NCI-H2029 treated with DMSO at 0.1 percent for 48 hours (cell line): ENCODE results near the gene FAIM.
"Not testable (repeated sequence)": the region's sequence is repeated elsewhere in the genome, so short reads cannot be mapped to it uniquely, and the experiment has no call there.

Source experiments
- DNase-seq: peaks from one replicate; lab custom pipeline; 2025; lab: John Stamatoyannopoulos, UW

The FAIM gene

DNA sequence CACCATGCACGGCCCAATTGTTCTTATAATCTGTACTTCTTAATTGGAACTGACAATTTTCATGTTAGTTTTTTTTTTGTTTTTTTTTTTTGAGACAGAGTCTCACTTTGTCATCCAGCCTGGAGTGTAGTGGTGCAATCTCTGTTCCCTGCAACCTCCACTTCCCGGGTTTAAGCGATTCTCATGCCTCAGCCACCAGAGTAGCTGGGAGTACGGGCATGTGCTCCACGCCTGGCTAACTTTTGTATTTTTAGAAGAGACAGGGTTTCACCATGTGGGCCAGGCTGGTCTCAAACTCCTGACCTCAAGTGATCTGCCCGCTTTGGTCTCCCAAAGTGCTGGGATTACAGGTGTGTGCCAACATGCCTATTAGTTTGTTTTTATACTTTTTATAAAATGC is 72.4 kb downstream of the FAIM start:
- DNase-seq, result not testable (repeated sequence)

DNA sequence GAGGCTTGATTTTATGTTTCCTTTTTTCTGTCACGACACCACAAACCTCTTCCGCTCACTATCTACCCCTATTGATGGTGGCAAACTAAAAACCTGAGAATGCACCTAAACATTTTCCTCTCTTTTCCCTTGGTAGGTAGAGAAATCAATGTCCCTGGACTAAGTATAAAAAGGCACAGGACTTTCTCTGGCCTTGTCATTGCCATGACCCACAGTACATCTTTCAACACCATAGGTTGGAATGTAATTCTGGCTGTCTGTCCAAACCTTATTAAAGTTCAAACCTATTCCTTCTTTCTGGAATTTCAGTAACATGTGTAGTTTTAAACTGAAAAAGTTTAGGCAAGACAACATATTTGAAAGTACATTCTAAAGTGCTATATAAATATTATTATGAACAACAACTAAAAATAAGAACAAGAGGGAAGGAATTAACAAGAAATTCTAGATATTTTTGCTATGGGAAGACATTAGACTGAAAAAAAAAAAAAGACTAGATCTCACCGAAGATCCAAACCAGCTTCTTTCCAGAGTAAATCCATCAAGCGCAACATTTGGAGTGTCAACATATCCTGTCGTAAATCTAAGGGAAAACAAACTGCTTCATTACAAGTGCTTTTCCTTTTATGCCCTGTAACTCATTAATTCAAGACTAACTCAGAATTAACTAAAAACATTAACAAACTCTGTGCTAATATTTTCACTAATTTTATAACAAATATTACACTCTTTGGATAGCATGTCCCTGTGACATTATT is 73.1 kb downstream of the FAIM start:
- no peak for DNase-seq

- DNase-seq, result no peak
Observed at GRCh38 chr3:138682648-138683047, 74.1 kb downstream of the FAIM start.
